Activated naive CD8-positive, alpha-beta T cell treated with anti-CD3 and anti-CD28 coated beads, Interleukin-2, amount 50 U/mL, for 24 hours (primary cell): ENCODE results near the gene SLC39A12.
"Not testable (repeated sequence)": the region's sequence is repeated elsewhere in the genome, so short reads cannot be mapped to it uniquely, and the experiment has no call there.

Experiments used
- ATAC-seq: fragments of 150-1000 bp; cut with Tn5 transposase; one replicate; pipeline ENCODE4 v1.10.0; 2021
- DNase-seq: peaks from one replicate; pipeline ENCODE4 v3.0.0; 2021
- H3K27ac Mint-ChIP-seq: one replicate; pipeline ENCODE4 v1.8.0; 2021; ENCODE audit warnings: mild to moderate bottlenecking, mixed read lengths
- H3K27me3 Mint-ChIP-seq: one replicate; pipeline ENCODE4 v1.8.0; 2021; ENCODE audit warnings: mixed read lengths
- H3K36me3 Mint-ChIP-seq: one replicate; pipeline ENCODE4 v1.8.0; 2021; ENCODE audit warnings: low read depth, mixed read lengths
- H3K4me1 Mint-ChIP-seq: one replicate; pipeline ENCODE4 v1.8.0; 2021; ENCODE audit warnings: mixed read lengths
- H3K4me3 Mint-ChIP-seq: one replicate; pipeline ENCODE4 v1.8.0; 2021; ENCODE audit warnings: mild to moderate bottlenecking, moderate library complexity, mixed read lengths
- H3K9me3 Mint-ChIP-seq: one replicate; pipeline ENCODE4 v1.8.0; 2021; ENCODE audit warnings: mixed read lengths

The SLC39A12 gene

DNA sequence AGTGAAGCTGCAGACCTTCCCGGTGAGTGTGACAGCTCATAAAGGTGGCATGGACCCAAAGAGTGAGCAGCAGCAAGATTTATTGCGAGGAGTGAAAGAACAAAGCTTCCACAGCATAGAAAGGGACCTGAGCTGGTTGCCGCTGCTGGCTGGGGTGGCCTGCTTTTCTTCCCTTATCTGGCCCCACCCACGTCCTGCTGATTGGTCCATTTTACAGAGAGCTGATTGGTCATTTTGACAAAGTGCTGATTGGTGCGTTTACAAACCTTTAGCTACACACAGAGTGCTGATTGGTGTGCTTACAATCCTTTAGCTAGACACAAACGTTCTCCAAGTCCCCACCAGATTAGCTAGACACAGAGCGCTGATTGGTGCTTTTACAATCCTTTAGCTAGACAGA lies 1.4 kb upstream of the SLC39A12 start:
- H3K27ac Mint-ChIP-seq, DNase-seq, H3K4me3 Mint-ChIP-seq, ATAC-seq, H3K27me3 Mint-ChIP-seq, H3K36me3 Mint-ChIP-seq, H3K4me1 Mint-ChIP-seq, H3K9me3 Mint-ChIP-seq: not testable (repeated sequence)

DNA sequence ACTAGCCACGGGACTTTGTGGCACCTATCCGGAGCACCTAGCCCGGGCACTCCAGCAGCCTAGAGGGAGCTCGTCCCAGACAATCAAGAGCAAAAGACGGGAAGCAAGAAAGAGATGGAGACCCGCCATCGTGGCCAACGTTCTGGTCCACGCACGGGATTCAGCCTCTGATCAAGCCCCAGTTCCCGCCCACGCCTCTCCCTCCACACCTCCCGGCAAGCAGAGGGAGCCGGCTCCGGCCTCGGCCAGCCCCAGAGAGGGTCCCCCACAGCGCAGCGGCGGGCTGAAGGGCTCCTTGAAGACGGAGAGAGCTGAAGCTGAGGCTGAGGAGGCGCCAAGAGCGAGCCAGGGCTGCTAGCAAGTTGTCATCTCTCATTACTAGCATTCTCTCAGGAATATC lies 992 bp upstream of the SLC39A12 start:
- H3K4me1 Mint-ChIP-seq = no peaks in the 10 kb centered on the region
- H3K27ac Mint-ChIP-seq = no peak overlapping the region
- H3K36me3 Mint-ChIP-seq = no peaks in the 10 kb centered on the region
- H3K4me3 Mint-ChIP-seq = no peak overlapping the region
- no peak for DNase-seq
- ATAC-seq = no peak
- H3K27me3 Mint-ChIP-seq = no peaks in the 10 kb centered on the region
- no peaks in the 10 kb centered on the region for H3K9me3 Mint-ChIP-seq

DNA sequence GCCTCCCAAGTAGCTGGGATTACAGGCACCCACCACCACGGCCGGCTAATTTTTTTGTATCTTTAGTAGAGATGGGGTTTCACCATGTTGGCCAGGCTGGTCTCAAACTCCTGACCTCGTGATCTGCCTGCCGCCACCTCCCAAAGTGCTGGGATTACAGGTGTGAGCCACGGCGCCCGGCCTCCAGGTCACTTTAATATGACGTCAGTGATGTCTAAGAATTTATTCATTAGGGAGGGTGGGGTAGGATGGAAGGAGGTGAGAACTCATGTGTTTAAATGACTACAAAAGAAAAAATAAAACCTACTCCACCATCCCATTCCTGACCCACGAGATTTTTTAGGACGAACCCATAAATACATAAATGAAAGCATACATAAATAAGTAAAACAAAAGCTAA lies 2.7 kb downstream of the SLC39A12 start:
- H3K4me1 Mint-ChIP-seq, H3K27me3 Mint-ChIP-seq, ATAC-seq, DNase-seq, H3K27ac Mint-ChIP-seq, H3K9me3 Mint-ChIP-seq, H3K36me3 Mint-ChIP-seq, H3K4me3 Mint-ChIP-seq: not testable (repeated sequence)

DNA sequence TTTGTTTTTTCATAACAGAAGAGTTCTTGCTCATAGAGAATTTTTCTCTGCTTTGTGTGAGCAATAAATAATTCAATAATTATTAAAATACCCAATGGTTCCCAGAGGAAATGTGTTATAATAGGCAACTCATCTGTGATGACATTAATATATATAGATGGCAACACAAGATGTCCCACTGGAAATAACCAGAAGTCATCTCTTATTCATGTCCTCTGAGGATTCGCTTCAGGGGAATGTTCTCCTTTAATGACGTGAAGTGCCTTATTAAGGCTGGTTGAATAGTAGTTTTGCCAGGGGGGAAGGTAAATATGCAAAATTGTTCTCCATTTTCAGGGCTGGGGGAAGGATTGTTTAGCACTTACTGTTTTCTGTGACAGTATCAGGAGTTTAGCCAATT lies 3.1 kb downstream of the SLC39A12 start:
- no peaks in the 10 kb centered on the region for H3K27me3 Mint-ChIP-seq
- H3K4me3 Mint-ChIP-seq = no peak overlapping the region
- no peak overlapping the region for H3K27ac Mint-ChIP-seq
- H3K4me1 Mint-ChIP-seq = no peaks in the 10 kb centered on the region
- no peaks in the 10 kb centered on the region for H3K9me3 Mint-ChIP-seq
- ATAC-seq (no peak), DNase-seq (no peak)
- H3K36me3 Mint-ChIP-seq = no peaks in the 10 kb centered on the region

DNA sequence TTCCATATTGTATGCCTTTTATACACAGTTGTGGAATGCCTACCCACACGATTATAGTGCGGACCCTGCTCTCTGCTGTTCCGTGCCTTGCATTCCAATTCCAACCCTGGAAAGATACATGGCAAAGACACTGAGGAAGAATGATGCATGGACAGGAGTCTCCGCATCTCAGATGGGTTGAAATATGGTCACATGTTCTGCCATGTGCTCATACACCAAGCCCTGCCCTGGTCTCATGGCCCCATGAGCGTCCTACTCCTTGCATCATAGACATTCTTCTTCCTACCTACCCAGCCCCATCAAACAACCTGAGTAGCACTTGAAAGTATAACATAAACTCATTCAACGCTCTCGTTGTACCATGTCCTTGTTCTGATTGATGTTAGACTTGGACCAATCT lies 6.3 kb downstream of the SLC39A12 start:
- no peak for ATAC-seq
- DNase-seq = no peak
- no peak overlapping the region for H3K4me3 Mint-ChIP-seq
- H3K27ac Mint-ChIP-seq = no peak overlapping the region
- H3K36me3 Mint-ChIP-seq = no peaks in the 10 kb centered on the region
- H3K9me3 Mint-ChIP-seq = no peaks in the 10 kb centered on the region
- peaks cover 3% of the 10 kb centered on the region for H3K27me3 Mint-ChIP-seq
- no peaks in the 10 kb centered on the region for H3K4me1 Mint-ChIP-seq

DNA sequence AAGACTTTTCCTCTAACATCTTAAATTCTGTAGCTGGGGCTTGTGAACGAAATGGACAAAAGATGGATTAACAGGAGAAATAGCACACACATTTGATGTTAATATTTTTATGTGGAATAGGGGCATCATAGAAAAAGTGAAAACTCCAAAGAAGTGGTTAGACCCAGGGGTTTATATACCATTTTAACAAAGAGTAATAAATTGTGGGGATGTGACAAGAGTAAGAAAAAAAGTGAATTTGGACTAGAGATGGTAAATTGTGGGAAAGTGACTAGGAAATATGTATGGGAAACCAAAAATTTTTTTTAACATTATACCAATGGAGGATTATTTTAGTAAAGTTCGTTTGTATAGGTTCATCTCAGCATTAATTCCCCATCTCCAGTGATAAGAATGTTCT lies 8.2 kb downstream of the SLC39A12 start:
- H3K27me3 Mint-ChIP-seq = peaks cover 4% of the 10 kb centered on the region
- no peaks in the 10 kb centered on the region for H3K4me1 Mint-ChIP-seq
- DNase-seq (no peak), ATAC-seq (no peak)
- H3K36me3 Mint-ChIP-seq = no peaks in the 10 kb centered on the region
- no peak overlapping the region for H3K4me3 Mint-ChIP-seq
- H3K9me3 Mint-ChIP-seq = no peaks in the 10 kb centered on the region
- no peak overlapping the region for H3K27ac Mint-ChIP-seq

DNA sequence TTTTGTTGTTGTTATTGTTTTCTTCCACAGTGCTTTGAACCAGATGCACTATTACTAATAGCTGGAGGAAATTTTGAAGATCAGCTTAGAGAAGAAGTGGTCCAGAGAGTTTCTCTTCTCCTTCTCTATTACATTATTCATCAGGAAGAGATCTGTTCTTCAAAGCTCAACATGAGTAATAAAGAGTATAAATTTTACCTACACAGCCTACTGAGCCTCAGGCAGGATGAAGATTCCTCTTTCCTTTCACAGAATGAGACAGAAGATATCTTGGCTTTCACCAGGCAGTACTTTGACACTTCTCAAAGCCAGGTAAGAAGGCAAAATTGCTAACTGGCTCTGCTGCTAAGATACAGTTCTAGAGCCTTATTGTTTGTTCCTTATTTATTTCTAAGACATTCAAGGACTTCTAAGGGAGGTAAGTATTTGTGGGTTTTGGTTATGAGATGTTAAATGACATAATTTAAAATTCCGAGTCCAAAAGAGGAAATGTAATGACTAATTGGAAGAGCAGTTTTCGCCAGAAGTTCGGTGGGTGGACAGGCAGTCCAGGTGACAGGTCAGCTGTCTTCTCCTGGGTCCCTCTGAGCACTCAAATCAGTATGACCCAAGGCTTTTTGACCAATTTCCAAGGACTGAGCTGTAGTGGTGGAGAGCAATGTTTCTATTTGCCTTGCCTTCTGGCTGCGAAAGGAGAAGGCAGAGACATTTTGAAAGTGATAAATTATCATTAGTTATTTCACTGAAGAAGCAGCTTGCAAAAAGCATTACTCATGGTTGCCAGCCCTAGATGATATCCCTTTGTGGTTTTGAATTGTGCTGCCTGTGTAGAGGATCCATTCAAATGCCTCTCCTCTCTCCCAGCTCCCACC lies 10.1 kb downstream of the SLC39A12 start:
- no peak for ATAC-seq
- H3K27ac Mint-ChIP-seq = no peak overlapping the region

DNA sequence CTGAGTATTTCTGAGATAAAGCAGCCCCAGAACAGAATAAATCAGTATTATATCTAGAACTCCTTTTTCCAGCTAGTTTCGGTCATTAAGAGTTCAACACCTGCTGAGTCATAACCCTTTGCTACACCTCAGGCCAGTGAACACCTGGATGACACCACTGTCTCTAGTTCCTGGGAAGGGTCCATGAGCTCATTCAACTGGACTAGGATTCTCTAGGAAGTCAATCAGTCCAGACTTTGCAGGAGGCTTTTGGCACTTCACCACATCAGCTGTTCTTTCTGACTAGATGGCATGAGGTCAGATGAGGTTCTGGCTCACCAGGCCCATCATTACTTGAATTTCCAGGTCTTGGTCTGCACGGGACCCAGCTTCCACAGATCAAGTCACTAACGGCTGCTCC lies 11.7 kb downstream of the SLC39A12 start:
- H3K9me3 Mint-ChIP-seq = peaks cover 8% of the 10 kb centered on the region
- H3K4me1 Mint-ChIP-seq = no peaks in the 10 kb centered on the region
- no peak for ATAC-seq
- no peak for DNase-seq
- H3K27ac Mint-ChIP-seq = no peak overlapping the region
- peaks cover 4% of the 10 kb centered on the region for H3K27me3 Mint-ChIP-seq
- no peaks in the 10 kb centered on the region for H3K36me3 Mint-ChIP-seq
- H3K4me3 Mint-ChIP-seq = no peak overlapping the region

More for the DNA sequence above, 10.1 kb downstream of the SLC39A12 start:
- H3K9me3 Mint-ChIP-seq = no peaks in the 10 kb centered on the region
- no peaks in the 10 kb centered on the region for H3K36me3 Mint-ChIP-seq
- no peak for DNase-seq
- H3K4me3 Mint-ChIP-seq = no peak overlapping the region
- peaks cover 4% of the 10 kb centered on the region for H3K27me3 Mint-ChIP-seq
- H3K4me1 Mint-ChIP-seq = no peaks in the 10 kb centered on the region

DNA sequence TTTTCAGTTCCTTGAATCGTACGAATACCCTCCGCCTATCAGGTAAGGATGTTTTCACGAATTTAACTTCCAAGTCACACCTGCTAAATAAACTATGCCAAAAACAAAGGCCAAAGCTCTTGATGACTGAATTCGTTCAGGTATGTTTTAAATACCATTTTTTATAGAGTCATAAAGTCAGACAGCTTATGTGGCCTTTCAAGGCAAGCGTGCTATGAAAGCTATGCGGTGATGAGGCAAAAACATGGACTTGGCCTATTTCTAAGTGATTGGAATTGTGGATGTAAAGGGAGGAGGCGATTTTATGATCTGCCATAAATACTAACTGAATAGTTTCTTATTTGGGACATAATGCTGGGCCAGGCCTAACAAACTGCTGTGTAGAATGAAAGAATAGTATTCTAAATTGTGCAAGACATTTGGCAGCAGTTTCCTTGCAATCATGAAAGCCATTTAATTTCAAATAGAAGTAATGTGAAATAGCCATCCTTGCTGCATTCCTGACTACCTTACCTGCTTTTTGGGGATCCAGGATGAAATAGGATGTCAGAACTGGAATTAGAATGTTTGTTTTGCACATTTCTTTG lies 14.0 kb downstream of the SLC39A12 start:
- H3K4me3 Mint-ChIP-seq = no peak overlapping the region
- H3K27ac Mint-ChIP-seq = no peak overlapping the region
- H3K9me3 Mint-ChIP-seq = peaks cover 26% of the 10 kb centered on the region
- no peaks in the 10 kb centered on the region for H3K4me1 Mint-ChIP-seq
- DNase-seq (no peak), ATAC-seq (no peak)
- H3K36me3 Mint-ChIP-seq = no peaks in the 10 kb centered on the region
- H3K27me3 Mint-ChIP-seq = peaks cover 4% of the 10 kb centered on the region

DNA sequence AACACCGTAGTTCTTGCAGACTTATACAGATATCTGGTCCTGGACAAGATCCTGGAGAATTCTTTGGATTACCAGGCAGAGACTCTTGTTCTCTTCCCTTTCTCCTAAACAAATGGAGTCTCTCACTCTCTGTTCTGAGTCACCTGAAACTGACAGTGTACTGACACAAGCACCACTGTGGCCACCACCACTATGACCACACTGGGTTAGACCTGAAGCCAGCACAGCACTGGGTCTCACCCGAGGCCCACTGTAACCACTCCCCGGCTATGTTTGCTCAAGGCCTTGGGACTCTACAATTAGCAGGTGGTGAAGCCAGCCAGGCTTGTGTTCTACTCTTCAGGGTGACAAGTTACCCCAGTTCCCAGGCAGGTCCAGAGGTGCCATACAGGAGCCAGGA lies 22.8 kb downstream of the SLC39A12 start:
- no peak for DNase-seq
- no peaks in the 10 kb centered on the region for H3K4me1 Mint-ChIP-seq
- ATAC-seq = no peak
- H3K27ac Mint-ChIP-seq = no peak overlapping the region
- no peaks in the 10 kb centered on the region for H3K36me3 Mint-ChIP-seq
- no peak overlapping the region for H3K4me3 Mint-ChIP-seq
- no peaks in the 10 kb centered on the region for H3K27me3 Mint-ChIP-seq
- H3K9me3 Mint-ChIP-seq = peaks cover 23% of the 10 kb centered on the region

DNA sequence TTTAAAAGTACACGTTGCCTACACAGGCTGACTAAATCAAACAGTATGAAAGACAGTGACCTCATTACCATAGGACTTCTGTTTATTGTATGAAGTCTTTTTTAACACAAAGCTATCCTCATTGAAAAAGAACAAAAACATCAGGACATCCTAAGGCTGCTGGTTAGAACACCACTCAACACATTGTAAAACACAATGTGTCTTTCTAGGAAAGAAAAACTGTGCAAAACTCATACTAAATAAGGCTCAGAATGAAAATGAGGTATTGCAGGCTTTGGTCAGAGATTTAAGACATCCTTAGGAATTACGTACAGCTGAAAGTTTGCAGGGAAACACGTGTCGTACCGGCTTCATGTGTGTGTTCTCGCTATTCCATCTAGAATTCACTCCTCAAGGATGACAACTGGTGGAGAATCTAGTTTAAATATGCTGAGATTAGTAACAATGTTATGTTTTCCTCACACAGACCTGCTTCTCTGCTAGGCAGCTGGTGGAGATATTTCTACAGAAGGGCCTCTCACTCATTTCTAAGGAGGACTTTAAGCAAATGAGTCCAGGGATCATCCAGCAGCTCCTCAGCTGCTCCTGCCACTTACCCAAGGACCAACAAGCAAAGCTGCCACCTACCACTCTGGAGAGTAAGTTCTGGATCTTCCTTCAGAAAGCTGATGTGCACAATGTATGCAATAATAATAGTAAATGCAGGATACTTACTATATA lies 29.3 kb downstream of the SLC39A12 start:
- ATAC-seq (no peak), DNase-seq (no peak)
- H3K4me3 Mint-ChIP-seq = no peak overlapping the region
- no peaks in the 10 kb centered on the region for H3K4me1 Mint-ChIP-seq
- H3K27me3 Mint-ChIP-seq = no peaks in the 10 kb centered on the region
- no peaks in the 10 kb centered on the region for H3K36me3 Mint-ChIP-seq
- no peaks in the 10 kb centered on the region for H3K9me3 Mint-ChIP-seq
- no peak overlapping the region for H3K27ac Mint-ChIP-seq

DNA sequence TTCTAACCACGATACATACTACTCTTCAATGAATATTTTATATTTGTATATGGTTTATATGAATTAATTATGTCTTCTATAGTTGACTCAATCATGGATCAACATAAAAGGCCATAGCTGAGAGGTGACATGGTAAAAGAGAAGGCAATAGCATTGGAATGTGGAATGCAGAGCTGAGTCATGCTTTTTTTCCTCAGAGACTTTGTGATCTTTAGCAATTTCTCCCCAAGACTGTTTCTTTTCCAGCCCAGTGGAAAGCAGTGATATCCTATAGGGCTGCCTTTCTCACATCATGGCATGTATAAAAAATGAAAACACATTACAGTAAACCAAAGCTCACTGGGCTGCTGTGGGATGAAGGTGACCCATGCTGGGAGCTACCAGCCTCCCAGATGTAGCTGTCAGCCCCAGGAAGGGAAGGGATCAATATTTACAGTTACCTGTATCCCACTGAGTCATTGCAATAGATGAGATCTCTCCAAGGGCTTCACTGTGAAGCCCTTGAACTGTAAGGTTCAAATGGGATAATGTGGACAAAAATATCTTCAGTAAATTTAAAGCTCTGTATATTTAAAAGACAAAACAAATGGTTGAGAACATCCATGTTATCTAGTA lies 30.2 kb downstream of the SLC39A12 start:
- Mint-ChIP-seq H3K9me3 (no peaks in the 10 kb centered on the region), H3K27me3 (no peaks in the 10 kb centered on the region), H3K4me3 (no peak overlapping the region), H3K4me1 (no peaks in the 10 kb centered on the region), H3K36me3 (no peaks in the 10 kb centered on the region), H3K27ac (no peak overlapping the region)
- ATAC-seq (no peak), DNase-seq (no peak)

DNA sequence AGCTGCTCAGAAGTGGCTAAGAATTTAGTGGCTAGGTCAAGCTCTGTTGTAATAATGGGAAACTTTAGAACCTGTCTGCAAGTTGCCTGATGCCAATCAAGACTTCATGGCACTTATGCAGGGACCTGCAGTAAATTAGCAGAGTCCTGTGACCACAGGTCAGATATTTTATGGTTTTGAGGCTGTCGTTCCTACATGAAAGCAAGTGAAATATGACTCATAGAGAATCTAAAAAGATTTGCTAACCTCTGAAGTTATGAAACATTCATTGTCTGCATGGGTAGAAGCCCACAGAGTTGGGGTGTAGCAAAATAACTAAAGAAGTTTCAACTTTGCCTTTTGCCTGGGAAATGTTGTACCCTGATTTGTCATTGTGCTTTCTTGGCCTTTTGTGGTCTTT lies 32.3 kb downstream of the SLC39A12 start:
- Mint-ChIP-seq H3K4me3 (no peak overlapping the region), H3K9me3 (no peaks in the 10 kb centered on the region), H3K27me3 (no peaks in the 10 kb centered on the region), H3K36me3 (no peaks in the 10 kb centered on the region), H3K4me1 (no peaks in the 10 kb centered on the region), H3K27ac (no peak overlapping the region)
- DNase-seq (no peak), ATAC-seq (no peak)

DNA sequence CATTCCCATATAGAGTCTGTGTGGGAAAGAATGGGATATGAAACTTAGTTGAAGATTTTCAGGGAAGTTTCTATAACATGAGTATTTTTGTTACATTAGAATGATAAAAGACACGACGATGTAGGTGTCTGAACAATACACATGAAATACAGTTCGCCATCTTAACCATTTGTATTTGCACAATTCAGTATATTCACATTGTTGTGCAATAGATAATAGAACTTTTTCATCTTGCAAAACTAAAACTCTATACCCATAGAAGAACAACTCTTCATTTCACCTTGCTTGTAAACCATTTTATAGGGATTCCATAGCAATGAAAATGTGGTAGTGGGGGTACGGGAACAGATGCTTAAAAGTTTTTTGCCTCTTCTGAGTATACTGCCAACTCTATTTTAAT lies 32.8 kb downstream of the SLC39A12 start:
- ATAC-seq (no peak), DNase-seq (no peak)
- Mint-ChIP-seq H3K27me3 (no peaks in the 10 kb centered on the region), H3K4me1 (no peaks in the 10 kb centered on the region), H3K4me3 (no peak overlapping the region), H3K9me3 (no peaks in the 10 kb centered on the region), H3K27ac (no peak overlapping the region), H3K36me3 (no peaks in the 10 kb centered on the region)
